Measurements from ENCODE around the gene CLSTN3.

CLSTN3 gene

GRCh38 chr12:7137908-7138307, 7.7 kb downstream of the CLSTN3 start:
- TF ChIP-seq TAF1 (IDR thresholded peaks at IDR 0.05; ENCODE audit: borderline replicate concordance, insufficient read depth, low read length) (no peak), FOXP2 (optimal IDR thresholded peaks at IDR 0.05; ENCODE audit: borderline replicate concordance, extremely low read depth, extremely low read length, insufficient read depth) (no peak), POLR2AphosphoS5 (IDR thresholded peaks at IDR 0.05; ENCODE audit: low read depth, low read length) (no peak), SIN3A (IDR thresholded peaks at IDR 0.05; ENCODE audit: borderline replicate concordance, insufficient read depth, low read length) (no peak)
- TF ChIP-seq, protein P1, sequence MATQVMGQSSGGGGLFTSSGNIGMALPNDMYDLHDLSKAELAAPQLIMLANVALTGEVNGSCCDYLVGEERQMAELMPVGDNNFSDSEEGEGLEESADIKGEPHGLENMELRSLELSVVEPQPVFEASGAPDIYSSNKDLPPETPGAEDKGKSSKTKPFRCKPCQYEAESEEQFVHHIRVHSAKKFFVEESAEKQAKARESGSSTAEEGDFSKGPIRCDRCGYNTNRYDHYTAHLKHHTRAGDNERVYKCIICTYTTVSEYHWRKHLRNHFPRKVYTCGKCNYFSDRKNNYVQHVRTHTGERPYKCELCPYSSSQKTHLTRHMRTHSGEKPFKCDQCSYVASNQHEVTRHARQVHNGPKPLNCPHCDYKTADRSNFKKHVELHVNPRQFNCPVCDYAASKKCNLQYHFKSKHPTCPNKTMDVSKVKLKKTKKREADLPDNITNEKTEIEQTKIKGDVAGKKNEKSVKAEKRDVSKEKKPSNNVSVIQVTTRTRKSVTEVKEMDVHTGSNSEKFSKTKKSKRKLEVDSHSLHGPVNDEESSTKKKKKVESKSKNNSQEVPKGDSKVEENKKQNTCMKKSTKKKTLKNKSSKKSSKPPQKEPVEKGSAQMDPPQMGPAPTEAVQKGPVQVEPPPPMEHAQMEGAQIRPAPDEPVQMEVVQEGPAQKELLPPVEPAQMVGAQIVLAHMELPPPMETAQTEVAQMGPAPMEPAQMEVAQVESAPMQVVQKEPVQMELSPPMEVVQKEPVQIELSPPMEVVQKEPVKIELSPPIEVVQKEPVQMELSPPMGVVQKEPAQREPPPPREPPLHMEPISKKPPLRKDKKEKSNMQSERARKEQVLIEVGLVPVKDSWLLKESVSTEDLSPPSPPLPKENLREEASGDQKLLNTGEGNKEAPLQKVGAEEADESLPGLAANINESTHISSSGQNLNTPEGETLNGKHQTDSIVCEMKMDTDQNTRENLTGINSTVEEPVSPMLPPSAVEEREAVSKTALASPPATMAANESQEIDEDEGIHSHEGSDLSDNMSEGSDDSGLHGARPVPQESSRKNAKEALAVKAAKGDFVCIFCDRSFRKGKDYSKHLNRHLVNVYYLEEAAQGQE (IDR thresholded peaks at IDR 0.05; ENCODE audit: insufficient read depth in 1 of 2, low read depth in 2 of 2, low read length in 2 of 2) = no peak

DNA sequence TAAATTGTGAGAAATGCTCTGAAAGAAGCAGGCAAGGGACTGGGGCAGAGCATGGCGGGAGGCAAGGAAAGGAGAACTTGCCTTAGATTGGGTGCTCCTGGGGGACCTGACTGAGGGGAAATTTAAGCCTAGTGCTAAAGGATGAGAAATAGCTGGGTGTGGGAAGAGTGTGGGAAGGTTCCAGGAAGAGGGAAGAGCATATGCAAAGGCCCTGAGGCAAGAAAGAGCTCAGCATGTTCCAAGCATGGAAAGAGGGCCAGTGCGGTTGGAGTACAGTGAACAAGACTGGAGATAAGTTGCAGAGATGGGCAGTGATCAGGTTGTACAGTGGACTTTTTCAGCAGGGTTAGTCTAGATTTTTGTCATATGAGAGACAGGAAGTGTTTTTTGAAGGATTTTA, 9.0 kb downstream of the CLSTN3 start:
- TF ChIP-seq FOXP2 (optimal IDR thresholded peaks at IDR 0.05; ENCODE audit: borderline replicate concordance, extremely low read depth, extremely low read length, insufficient read depth) (no peak), TAF1 (IDR thresholded peaks at IDR 0.05; ENCODE audit: borderline replicate concordance, insufficient read depth, low read length) (no peak), POLR2AphosphoS5 (IDR thresholded peaks at IDR 0.05; ENCODE audit: low read depth, low read length) (no peak), SIN3A (IDR thresholded peaks at IDR 0.05; ENCODE audit: borderline replicate concordance, insufficient read depth, low read length) (no peak)
- TF ChIP-seq, protein P1 (IDR thresholded peaks at IDR 0.05; ENCODE audit: insufficient read depth in 1 of 2, low read depth in 2 of 2, low read length in 2 of 2) = no peak

- TF ChIP-seq SIN3A (IDR thresholded peaks at IDR 0.05; ENCODE audit: borderline replicate concordance, insufficient read depth, low read length) = no peak
- TF ChIP-seq FOXP2 (optimal IDR thresholded peaks at IDR 0.05; ENCODE audit: borderline replicate concordance, extremely low read depth, extremely low read length, insufficient read depth) = no peak
- no peak for TF ChIP-seq TAF1 (IDR thresholded peaks at IDR 0.05; ENCODE audit: borderline replicate concordance, insufficient read depth, low read length)
- no peak for TF ChIP-seq POLR2AphosphoS5 (IDR thresholded peaks at IDR 0.05; ENCODE audit: low read depth, low read length)
- TF ChIP-seq, protein P1 (IDR thresholded peaks at IDR 0.05; ENCODE audit: insufficient read depth in 1 of 2, low read depth in 2 of 2, low read length in 2 of 2) = no peak
These were observed 11.3 kb downstream of the CLSTN3 start for GRCh38 chr12:7141351-7142005.

- TF ChIP-seq, protein P1 (IDR thresholded peaks at IDR 0.05; ENCODE audit: insufficient read depth in 1 of 2, low read depth in 2 of 2, low read length in 2 of 2) = no peak
- TF ChIP-seq POLR2AphosphoS5 (IDR thresholded peaks at IDR 0.05; ENCODE audit: low read depth, low read length) (no peak), FOXP2 (optimal IDR thresholded peaks at IDR 0.05; ENCODE audit: borderline replicate concordance, extremely low read depth, extremely low read length, insufficient read depth) (no peak), SIN3A (IDR thresholded peaks at IDR 0.05; ENCODE audit: borderline replicate concordance, insufficient read depth, low read length) (no peak), TAF1 (IDR thresholded peaks at IDR 0.05; ENCODE audit: borderline replicate concordance, insufficient read depth, low read length) (no peak)
These were observed 12.0 kb downstream of the CLSTN3 start for GRCh38 chr12:7142056-7142644.

Measured in PFSK-1 (cell line).